NK-92 (cell line): ENCODE measurements around the gene DTX3L.

Experiments
- DNase-seq: peaks from one replicate; lab custom pipeline; 2025; ENCODE audit not compliant: unreplicated experiment; lab: John Stamatoyannopoulos, UW

The DTX3L gene

DNA sequence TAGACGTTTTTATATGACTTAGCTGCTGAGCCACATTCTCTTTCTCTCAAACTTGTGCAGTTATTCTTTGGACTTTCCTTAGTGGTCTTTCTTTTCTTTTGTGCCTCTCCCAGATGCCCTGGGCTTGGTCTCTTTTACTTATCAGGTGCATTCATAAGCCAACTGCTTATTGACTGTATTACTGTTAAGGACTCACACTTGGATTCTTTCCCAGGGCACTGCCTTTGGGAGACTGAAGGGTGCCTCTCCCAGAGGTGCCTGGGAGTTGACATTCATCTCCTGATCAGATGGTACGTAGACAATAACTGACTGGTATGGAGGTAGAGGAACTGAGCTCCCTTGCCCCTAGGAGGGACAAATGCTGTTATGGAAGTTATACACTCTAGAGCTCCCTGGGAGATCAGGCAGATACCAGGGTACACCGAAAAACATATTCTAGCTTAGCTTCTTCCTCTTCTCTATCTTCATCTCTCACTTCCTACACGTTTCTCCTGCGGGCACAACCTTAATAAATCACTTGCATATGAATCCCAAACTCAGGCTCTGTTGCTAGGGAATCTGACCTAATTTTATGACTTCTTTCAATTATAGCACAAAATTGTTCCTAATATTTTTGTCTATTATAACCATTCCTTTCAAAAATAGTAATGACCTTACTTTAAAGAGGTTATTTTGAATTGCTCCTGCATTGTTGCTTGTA lies 38.0 kb downstream of the DTX3L start:
- DNase-seq, result no peak

DNA sequence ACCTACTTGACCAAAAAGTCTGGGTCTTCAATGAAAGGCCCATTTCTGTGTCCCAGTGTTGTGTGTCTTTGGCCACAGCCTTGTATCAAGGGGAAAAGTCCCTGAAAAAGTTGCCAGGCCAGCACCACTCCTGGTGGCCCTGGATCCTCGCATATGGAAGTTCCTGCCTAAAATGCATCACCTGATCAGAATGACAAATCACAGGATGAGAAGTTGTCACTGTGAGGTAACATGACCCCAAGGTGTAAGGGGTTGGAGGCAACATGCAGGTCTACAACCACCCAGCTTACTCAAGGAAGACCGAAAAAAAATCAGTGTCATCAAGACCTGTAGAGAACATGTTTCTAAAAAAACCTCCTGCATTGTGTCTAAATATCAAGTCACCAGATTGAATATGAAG lies 38.9 kb downstream of the DTX3L start:
- no peak for DNase-seq

DNA sequence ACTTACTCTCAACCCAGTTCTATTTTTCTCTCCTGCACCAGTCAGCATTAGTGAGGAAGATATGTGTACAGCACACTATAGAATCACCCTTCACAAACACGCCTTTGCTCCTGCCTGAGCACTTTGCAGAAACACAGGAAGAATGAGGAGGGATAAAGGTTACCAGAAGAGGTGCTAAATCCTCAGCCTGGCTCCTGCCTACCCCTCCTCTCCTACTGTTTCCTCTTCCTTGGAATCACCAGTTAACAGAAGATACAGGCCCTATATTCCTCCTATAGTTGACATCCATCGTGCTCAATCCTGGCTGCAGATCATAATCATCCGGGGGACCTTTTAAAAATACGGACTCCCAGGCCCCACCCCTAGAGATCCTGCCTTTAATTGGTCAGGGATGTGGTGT lies 42.2 kb downstream of the DTX3L start:
- no peak for DNase-seq

GRCh38 chr3:122608916-122609315 lies 44.8 kb downstream of the DTX3L start:
- DNase-seq, result no peak

- DNase-seq, result no peak
Observed at GRCh38 chr3:122609798-122610559, 45.8 kb downstream of the DTX3L start.

DNA sequence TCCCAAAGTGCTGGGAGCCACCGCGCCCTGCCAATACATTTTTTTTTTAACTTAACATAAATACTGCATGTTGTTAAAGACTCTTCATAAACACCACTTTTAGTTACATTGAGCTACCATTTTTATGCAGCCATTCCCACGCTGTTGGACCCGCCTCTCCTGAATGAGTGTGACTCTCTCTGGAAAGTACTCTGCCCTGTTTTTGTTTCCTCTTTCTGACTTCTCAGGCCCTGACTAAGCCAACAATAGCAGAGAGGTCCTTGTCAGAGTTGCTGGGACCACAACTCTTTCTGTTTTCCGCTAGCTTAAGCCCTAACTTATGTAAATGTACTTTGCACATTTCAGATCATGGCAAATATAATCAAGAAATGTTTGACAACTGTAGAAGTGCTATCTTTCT lies 48.6 kb downstream of the DTX3L start:
- DNase-seq, result no peak

GRCh38 chr3:122615303-122615702 lies 51.2 kb downstream of the DTX3L start:
- no peak for DNase-seq

- no peak for DNase-seq
Observed at GRCh38 chr3:122618614-122619013, 54.5 kb downstream of the DTX3L start.

GRCh38 chr3:122619040-122619439 lies 54.9 kb downstream of the DTX3L start:
- DNase-seq, result no peak

- no peak for DNase-seq
Observed at GRCh38 chr3:122620399-122620798, 56.3 kb downstream of the DTX3L start.

GRCh38 chr3:122621112-122621511 lies 57.0 kb downstream of the DTX3L start:
- DNase-seq, result no peak

- DNase-seq, result no peak
Observed at GRCh38 chr3:122623031-122623829, 59.1 kb downstream of the DTX3L start.
